ENCODE measurements around the gene SAMD1.

Gene SAMD1

DNA sequence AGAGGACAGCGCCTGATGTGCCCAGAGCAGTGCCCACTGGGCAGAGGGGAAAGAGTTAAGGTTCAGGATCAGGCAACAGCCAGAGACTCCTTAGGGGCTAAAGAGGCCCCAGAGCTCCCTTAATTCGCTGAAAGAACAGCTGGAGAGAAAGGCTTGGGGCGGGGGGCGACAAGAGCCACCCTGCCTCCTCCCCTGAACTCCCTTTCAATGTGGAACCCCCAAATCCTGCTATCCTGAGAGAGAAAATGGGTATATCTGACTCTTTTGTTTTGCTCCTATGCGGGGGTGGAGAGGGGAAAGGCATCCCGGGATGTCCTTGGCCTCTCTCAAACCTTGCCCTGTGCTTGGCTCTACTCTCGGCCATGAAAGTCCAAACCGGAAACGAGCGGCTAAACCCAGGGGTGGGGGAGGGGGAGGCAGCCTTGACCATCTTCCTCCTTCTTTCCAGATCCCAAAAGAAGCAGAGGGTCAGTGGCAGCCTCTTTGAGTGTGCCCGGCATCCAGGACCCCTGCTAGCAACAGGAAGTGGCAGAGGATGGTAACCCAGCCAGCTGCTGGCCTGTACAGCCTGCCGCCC is 22.3 kb upstream of the SAMD1 start:
- no peak for DNase-seq

DNA sequence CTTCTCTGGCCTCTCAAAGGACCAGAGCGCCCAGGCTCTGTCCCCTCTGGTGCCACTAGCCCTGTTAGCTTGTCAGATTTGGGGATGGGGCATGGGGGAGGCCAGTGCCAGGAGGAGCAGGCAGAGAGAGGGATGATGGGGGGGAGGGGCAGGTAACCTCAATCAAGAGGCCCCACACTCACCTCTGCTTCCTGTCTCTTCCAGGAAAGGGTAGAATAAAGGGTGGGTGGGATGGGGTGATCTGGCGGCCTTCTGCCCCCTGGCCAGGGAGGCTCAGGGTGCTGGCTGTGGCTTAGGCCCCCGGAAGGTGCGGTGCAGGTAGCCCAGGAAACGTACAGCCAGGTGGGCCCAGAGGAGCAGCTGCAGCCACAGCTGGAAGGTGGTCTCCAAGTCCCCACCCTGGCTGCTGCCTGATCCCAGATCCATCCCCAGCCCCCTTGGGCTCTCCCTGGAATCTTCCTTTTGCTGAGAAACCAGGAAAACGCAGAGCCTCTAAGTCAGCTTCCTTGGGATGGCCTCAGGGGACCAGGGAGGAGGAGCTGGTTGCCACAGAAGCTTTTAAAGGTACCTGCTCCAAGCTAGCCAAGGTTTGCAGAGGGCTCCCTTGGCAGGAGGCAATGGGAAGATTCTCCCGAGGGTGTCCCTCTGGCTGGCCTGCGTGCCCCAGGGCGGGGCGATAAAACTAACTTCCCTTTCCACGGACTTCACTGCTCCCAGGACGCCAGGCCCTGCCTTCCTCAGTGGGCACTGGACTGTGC is 21.7 kb upstream of the SAMD1 start:
- DNase-seq = no peak

DNA sequence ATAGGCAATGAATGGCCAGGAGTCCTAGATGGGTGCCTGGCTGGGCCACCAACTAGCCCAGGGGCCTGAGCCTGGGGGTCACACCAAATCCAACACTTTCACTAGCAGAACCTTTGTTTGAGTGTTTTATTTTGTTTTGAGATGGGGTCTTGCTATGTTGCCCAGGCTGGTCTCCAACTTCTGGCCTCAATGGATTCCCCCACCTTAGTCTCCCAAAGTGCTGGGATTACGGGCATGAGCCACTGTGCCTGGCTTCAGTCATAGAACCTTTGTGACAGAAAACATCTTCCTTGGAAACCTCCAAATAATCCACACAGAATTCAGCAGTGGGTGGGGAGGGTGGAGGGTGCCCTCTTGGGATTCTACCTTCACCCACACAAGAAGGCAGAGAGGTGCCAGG is 20.9 kb upstream of the SAMD1 start:
- no peak for DNase-seq

DNA sequence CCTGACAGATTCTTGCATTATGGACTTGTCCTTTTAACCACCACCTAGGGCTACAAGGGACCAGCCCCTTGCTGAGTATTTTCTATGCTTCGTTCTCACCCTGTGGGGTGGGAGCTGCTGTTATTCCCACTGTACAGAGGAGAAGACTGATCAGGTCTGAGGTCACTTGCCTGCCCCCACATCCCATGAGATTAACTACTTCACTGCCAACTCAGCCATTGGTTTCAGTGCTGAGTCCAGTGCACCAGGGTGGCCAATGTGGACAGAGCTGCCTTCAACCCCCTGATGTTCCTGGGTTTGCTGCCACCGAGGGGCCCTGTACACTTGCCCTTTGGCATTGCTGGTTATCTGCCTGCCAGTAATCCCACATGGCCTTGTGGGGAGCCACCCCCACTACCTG is 20.1 kb upstream of the SAMD1 start:
- DNase-seq = no peak

DNA sequence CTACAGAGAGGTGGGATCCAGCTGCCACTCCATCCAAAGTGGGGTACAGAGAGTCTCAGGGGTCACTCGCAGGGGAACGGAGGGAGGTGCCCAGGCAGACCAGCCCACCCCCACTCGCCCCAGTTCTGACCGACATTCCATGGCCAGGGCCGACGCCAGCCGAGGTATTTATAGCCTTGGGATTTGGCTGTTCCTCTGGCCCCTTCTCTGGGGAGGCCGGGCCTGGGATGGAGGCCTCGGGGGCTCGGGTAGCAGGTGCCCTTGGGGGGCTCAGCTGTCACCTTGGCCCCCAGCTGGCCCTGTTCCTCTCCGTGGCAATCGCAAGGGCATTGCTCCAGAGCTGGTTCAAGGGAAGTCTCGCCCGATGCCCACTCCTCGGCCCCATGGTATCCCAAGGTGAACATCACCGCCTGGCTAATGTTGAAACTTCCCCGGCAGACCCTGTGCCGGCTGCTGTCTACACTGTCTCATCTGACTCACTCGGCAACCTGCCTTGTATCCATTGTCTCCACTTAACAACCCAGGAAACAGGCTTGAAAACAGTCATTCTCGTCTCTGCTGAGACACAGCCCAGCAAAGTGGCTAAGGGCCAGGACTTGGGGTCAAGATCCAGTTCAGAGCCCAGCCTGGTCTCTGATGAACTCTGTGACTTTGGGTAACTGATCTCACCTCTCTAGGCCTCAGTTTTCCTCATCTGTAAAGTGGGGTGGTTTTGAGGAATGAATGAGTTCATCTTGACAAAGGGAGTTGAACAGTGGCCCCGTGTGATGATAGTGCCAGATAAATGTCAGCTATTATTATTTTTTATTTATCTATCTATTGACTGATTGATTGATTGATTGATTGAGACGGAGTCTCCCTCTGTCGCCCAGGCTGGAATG is 17.3 kb upstream of the SAMD1 start:
- no peak for DNase-seq

DNA sequence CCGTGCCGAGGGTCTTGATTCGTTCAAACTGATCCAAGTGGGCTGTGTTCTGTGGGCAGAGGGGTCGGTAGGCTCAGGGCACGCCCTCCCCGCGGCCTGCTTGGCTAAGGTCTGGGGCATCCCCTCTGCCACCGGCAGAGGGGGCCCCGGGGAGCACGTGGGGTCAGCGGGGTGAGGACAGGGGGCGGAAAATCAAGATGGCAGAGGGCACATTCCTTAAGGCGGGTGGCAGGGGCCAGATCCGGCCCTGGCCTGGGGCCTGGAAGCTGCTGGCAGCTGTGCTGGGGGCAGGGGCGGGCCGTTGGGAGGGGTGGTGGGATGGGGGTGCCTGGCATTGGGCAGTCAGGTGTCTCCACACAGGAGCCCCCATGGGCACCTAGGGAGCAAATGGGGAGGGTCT is 16.3 kb upstream of the SAMD1 start:
- no peak for DNase-seq

DNA sequence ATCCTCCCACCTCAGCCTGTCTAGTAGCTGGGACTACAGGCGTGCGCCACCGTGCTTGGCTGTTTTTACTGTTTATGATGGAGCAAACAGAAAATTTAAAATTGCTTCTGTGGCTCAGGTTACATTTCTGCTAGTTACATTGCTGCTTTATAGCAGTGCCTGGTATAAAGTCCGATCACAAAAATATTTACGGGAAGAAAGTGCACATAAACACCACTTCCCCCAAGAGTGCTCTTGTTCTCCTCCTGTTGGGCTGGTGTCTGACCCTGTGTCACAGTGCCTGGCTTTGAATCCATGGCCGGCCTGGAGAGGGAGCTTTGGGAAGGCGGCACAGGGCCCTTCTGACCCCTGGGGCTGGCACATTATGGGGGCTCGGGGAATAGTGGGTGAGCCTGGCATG is 15.1 kb upstream of the SAMD1 start:
- no peak for DNase-seq

DNA sequence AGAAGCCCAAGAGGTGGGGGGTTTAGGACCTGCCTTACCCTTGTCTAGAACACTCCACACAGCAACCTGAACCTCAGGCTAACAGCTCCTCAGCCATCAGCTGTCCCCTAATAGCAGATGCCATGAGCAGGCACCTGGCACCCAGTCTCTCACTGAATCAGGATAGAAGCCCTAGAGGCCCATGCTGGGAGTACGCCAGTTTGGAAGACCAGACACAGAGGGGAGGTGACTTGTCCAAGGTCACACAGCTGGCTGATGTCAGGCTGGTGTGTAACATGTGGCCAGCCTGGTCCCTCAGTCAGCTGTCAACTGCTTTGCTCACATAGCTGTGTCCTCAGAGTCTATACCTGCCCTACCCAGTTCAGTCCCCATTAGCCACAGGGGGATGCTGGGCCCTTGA is 12.8 kb upstream of the SAMD1 start:
- DNase-seq = no peak

DNA sequence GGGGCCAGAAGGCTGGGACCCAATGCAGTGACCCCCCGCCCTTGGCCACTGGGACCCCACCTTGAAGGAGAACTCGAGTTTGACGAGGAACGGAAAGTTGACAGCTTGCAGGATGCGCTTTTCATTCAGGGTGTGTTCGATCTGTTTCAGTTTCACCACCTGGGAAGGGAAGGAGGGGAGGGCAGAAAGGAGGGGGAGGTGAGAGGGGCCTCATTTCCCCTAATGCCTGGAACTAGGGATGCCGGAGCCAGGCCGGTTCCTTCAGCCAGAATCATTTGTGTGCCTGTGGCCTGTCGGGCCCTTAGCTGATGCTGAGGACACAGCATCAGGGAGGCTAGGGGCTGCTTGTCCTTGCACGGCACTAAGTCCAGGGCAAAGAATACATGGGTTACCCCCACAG is 12.2 kb upstream of the SAMD1 start:
- DNase-seq = no peak

DNA sequence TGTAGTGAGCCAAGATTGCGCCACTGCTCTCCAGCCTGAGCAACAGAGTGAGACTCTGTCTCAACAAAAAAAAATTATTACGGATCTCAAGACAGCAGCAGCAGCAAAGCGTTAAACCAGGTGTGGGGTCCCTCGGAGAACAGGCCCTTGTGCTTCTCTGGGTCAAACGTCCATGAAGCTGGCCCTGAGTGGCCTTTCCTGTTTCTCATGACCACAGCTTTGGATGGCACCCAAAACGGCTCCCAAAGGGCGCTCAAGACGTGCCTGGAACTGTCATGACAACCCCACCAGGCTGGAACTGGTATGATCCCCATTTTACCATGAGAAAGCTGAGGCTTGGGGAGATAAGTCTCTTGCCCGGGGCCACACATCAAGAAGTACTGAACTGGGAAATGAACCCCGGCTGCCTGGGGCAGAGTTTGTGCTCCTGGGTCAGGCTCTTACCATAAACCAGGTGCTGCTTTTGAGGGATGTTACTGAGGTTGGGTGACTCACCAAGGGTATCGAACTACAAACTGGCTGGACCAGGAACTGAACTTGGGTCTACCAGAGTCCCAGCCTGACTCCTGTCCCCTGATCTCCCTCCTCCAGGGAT is 11.6 kb upstream of the SAMD1 start:
- DNase-seq = no peak

DNA sequence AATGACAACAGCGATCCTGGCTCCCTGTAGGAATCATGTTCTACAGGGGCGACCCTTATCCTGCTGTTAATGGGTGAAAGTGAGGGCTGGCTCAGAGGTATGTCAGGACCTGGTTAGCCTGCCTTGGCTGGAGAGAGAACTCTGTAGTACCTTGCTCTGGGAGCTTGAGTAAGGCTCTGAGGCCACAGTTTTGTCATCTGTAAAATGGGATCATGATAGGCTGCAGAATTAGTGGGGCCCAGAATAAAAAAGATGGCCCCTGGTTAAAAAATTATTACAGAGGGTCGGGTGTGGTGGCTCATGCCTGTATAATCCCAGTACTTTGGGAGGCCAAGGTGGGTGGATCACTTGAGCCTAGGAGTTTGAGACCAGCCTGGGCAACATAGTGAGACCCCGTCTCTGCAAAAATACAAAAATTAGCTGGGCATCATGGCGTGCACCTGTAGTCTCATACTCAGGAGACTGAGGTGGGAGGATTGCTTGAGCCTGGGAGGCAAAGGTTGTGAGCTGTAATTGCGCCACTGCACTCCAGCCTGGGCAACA is 10.5 kb upstream of the SAMD1 start:
- DNase-seq = no peak

DNA sequence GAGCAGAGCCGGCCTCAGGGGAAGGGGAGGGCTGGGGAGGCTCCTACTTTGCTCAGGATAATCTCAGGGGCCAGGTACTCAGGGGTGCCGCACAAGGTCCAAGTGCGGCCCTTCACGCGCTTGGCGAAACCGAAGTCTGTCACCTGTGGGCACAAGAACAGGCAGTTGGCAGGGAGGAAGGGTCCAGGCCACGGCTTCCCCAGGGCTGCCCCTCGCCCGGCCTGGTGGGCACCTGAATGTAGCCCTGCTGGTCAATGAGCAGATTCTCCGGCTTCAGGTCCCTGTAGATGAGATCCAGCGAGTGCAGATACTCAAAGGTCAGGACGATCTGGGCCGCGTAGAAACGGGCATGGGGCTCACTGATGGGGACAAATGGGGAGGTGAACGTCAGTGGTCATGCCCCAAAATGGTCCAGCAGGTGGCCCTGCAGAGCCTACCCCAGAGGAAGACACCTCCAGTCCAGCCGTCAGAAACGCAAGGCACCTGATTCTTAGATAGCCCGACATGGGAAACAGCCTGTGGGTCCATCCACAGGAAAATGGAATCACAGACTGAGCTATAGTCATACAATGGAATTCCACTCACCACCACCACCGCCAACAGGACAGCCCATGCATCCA is 7.1 kb upstream of the SAMD1 start:
- DNase-seq = no peak

DNA sequence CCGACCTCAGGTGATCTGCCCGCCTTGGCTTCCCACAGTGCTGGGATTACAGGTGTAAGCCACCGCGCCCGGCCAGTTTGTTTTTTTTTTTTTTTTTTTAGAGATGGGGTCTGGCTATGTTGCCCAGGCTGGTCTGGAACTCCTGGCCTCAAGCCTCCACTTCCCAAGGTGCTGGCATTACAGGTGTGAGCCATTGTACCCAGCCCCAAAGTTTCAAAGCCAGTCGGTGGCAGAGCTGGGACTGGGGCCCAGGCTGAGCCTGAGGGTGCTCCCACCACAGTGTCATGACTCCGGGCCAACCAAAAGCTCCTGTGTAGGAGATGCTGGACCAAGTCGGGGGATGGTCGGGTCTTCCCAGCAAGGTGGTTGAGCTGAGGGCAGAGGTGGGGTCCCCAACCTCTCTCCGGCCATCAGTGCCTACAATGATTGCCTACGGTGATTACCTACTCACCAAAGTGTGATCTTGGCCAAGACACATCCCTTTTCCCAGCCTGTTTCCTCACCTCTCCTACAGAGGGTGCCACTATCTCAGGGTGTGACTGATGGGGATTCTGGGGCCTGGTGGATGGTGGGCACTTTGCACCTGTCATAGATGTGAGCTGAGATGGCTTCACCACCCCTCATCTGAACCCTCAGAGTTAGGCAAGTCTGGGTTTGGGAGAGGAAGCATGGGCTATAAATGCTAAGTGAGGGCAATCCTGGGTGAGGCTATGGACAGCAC is 5.9 kb upstream of the SAMD1 start:
- DNase-seq = no peak

DNA sequence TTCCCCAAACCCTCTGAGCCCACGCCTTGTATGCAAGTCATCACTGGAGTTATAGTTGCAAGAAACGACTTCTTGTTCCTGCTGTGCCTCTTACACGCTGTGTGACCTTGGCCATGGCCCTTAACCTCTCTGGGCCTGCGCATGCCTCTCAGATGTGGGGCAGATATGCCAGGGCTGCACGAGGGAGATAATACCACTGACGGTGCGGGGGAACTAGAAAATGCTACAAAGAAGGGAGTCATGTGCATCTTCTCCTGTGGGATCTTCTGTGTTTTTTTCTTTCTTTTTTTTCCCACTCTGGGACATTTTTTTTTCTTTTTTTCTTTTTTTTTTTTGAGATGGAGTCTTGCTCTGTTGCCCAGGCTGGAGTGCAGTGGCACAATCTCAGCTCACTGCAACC is 4.3 kb upstream of the SAMD1 start:
- no peak for DNase-seq

DNA sequence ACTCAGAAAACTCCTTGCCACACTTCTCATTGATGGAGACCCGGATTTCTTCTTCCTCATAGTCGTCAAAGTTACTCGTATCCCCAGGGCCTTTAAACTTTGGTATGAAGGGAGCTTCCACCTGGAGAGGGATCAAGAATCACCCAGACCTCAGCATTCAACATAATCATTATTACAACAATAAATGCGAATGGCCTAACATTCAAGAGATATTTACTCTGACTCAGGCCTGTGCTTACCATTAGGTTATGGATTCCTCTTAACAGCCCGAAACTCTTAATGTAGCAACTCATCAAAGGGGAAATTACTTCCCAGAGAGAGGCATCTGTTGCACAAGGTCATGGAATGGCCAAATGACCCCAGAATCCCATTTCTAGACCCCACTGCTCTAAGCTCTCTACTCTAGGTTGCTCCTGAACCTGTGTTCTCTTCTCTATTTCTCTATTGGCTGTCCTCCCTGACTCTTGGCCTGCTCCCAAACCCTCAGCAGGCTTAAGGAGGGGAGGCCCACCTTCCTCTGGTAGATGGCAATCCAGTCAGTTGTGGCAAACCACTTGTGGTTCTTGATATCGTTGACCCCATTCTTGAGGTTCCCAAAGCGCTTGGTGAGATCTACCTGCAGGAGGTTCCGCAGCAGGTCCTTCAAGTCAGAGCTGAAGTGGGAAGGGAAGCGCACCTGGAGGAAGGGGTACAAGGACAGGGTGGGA is 2.7 kb upstream of the SAMD1 start:
- no peak for DNase-seq

DNA sequence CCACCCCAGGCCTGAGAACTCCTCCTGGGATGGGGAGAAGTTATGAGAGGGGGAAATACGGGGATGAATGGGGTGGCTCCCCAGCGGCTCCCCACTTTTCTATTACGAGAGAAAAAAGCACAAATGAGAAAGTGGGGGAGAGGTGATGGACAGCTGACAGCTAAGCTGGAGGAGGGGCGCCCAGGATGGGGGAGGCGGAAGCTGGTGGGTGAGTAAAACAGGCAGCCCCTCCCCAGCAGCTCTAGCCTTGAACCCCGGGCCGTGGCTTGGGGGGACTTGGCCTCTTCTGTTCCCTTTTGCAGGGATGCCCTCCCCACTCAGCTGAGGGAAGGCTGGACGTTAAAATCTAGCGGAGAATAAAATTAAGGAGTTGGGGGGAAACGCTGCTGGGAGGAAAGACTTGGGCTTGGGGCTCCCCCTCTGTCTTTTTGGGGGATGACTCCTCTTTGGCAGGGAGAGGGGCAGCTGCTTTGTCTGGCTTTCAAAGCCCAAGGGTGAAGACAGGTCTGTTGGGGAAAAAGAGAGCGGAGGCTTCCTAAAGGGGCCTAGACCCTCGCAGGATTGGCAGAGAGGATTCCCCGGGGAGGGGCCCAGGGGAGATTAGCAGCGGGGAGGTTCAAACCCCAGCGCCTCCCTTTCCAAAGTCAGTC is 1.4 kb upstream of the SAMD1 start:
- no peak for DNase-seq

DNA sequence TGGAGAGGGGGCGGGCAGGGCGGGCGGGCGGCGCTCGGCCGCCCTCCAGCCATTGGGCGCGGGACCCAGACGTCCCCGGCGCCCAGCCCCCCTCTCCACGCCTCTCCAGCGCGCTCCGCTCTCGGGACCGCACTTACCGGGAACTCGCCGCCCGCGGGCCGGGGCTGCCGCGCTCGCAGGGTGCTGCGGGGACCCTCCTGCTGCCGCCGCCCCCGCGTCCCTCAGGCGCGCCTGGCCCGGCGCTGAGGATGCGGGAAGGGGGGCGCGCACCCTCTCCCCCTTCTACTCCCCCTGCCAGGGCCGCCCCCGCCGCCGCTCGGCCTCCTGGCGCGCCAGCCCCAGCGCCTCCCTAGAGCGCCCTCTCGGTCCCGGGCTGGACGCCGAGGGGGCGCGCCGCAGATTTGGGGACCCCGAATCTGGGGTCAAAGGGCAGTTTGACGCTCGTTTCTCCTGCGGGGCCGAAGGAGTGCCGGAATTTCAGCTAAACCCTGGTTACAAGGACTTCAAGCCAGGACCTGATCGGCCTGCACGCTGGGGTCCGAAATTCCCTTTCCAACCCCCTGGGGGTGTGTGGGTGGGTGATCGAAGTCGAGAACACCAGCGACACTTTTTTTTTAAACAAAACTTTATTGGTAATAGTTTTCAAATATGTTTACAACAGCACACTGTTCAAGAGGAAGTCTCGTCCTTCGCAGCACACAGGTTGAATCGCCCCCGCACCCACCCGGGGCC is 696 bp upstream of the SAMD1 start:
- DNase-seq = peak; percentile 67

DNA sequence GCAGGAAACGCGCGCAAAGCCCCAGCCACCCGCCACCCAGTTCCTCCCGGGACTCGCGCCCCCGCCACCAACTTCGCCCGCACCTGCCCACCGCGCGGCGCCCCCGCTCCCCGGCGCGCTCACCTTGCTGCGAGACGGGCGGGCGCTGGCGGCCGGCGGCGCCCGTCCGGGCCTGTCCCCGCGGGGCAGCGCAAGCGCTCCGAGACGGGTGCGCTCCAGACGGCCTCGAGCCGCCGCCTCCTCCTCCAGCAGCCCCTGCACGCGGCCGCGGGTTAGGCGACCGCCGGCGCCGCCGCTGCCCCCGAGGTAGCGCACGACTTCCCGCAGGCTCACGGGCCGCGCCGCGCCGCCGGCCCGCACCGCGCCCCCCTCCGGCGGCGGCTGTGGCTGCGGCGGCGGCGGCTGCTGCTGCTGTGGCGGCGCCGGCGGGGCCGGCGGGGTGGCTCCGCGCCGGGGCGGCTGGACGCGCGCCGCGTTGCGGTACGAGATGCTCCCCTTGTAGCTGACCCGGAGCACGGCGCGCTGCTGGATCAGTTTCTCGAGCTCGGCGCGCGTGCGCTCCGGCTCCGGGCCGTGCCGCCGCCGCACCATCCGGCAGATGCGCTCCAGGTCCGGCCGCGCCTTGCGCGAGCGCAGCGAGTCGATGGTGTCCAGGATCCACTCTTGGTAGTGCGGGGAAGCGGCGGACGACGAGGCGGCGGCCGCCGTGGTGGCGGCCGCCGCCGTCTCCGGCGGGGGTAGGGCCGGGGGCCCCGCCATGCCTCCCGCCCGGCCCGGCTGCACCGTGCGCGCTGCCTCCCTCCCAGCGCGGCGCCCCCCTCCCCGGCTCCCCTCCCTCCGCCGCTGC is 666 bp downstream of the SAMD1 start:
- peak; percentile 53 for DNase-seq

DNA sequence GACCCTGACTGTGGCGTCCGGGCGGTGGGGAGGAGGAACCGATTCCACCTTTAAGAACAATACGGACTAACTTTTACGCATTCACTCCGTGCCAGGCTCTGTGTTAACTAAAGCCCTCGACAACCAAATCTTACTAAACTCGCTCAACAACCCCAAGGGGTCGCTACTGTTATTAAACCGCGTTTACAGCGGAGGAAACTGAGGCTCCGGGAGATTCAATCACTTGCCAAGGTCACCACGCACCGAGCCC is 1.2 kb downstream of the SAMD1 start:
- peak; percentile 29 for DNase-seq

All from CD4-positive, alpha-beta T cell treated with Interleukin-12 subunit alpha and Interleukin-12 subunit beta, for 1 hour (primary cell).